HG03469 (cell line): ENCODE measurements around the gene ASPG.

Experiments
- ATAC-seq: cut with Tn5 transposase; IDR thresholded peaks from one replicate; pipeline ENCODE4 v1.9.1; 2021; ENCODE audit warnings: mild to moderate bottlenecking, moderate library complexity, moderate number of reproducible peaks; ENCODE audit not compliant: unreplicated experiment

Gene ASPG

GRCh38 chr14:104115131-104115600 lies 29.7 kb downstream of the ASPG start:
- no peak for ATAC-seq

DNA sequence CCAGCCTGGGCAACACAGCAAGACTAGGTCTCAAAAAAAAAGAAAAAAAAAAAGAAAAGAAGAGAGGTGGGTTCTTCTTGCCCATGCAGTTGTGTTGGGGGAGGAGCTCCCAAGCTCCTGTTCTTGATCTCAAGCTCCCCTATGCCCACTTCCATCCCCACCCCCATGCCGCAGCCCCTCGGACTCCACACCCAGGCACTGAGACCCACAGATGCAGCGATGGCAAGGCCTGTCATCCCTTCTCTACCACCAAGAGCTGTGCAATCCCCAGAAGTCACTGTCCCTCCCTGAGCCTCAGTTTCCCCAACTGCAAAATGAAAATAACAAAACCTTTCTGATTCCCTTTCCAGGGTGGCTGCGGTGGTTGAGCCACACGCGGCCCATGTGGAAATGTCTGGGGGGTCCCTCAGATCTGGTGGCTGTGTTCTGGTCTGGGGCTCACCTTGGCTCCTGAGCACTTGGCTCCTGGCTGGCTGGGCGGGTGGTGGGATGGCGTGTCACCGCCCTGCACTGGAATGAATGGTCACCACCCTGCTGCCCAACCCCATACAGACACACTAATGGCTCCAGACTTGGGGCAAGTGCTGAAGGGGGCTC lies 30.3 kb downstream of the ASPG start:
- no peak for ATAC-seq

DNA sequence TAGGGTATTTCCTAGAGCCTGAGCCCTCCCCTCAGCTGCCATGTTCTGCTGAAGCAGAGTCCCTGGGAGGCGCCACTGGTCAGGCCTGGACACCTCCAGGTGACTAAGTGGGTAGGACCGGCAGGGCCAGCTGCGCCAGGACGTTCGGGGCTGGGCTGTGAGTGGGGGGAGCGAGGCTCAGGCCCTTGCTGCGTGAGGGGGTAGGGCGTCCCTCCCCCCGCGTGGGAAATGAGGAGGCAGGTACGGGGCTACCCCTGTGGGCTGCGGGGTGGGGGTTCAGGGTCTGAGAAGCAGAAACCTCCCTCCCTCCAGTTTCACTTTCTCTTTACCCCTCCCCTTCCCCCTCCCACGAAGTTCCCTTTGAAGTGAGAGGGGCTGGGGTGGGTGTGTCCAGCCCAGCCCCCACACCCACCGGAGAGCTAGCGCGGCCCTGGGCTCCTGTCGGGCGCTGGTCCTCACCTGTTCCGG lies 30.8 kb downstream of the ASPG start:
- ATAC-seq, result no peak

DNA sequence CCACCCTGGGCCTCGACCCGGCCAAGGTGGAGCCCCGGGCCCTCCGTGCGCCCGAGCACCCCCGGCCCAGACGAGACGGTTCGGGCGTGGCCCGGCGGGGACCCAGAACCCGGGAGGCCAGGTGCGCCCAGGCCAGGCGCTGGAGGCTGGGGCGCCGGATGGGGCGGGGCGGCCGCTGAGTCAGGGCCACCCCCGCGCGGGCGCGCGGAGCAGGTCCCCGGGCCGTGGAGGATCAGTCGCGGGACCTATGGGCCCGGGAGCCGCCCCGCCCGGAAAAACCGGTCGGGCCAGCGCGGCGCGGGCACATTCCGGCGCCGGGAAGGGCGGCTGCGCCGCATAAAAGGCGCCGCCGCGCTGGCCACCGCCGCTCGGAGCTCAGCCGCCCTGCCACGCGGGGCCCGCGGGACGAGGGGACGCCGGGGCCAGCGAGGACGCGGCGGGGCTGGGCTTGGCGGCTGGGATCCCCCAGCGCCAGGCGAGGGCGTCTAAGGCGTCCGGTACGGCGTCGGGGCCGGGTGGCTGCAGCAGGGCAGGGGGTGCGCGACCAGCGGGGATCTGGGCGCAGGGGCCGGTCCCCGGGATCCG lies 31.3 kb downstream of the ASPG start:
- ATAC-seq, result no peak

- ATAC-seq, result no peak
Measured at GRCh38 chr14:104117341-104118005, 32.0 kb downstream of the ASPG start.

- no peak for ATAC-seq
Measured at GRCh38 chr14:104118006-104118844, 32.7 kb downstream of the ASPG start.

DNA sequence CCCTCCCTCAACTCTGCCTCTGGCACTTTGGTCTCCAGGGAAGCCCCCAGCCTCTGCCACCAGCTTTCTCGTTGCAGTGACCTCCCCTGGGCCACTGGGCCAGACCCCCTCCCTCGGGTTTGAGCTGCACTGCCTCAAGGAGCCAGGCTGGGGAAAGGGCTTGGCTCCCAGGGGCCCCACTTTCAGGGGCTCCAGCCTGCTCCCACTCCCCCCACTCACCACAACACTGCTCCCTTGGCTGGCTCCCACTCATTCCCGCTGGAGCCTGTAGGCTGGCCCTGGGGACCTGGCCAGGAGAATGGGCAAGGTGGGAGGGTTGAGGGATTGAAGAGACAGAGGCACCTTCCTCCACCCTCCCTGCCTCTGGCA lies 33.6 kb downstream of the ASPG start:
- no peak for ATAC-seq

DNA sequence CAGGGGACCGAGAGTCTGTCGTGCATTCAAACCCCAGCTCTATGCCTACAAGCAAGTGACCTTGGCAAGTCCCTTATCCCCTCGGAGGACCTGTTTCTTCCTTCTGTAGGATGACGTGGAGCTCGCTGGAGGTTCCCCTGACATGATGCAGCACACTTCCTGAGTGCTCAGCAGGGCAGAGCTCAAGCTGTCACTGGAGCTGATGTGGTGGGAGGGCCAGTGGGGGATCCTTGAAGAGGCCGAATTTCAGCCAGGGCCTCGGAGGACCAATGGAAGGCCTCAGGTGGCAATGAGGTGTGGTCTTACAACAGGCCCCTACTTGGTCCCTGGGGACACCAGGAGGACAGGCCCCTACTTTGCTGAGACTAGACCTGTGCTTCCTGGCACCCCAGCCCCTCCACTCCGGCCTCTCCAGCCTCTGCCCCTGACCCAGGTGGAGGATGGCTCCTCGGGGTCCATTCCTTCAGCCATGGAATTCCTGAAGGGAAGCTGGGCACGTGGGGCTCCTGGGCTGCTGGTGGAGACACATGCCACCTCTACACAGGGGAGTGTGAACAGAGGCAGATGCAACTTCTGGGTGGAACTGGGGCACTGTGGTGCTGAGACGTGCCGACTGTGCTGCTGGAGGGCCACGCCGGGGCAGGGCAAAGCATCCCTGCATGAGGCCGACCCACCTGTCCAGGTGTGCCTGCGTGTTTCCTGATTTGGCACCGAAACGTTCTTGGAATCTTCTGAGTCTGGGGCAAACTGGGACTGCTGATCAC lies 34.2 kb downstream of the ASPG start:
- no peak for ATAC-seq

DNA sequence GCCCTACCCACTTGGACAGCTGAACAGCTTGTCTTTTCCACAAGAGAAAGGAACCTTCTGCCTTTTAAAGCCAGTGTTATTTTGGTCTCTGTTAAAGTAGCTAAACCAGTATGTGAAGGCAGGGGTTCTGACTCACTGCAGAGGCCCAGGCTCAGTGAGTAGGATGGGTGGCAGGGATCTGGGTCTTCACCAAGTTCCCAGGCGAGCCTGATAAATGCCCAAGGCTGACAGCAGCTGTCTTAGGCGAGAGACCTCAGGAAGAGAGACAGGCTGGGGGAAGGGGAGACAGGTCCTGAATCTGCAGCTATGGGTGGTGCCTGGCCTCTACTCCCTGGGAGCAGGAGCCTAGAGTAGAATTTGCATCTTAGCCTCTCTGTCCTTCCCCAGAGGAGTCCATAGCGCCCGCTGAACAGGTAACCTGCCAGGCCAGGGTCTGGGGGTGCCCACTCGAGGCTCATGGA lies 34.8 kb downstream of the ASPG start:
- no peak for ATAC-seq

- ATAC-seq, result no peak
Measured at GRCh38 chr14:104121142-104121541, 35.6 kb downstream of the ASPG start.

DNA sequence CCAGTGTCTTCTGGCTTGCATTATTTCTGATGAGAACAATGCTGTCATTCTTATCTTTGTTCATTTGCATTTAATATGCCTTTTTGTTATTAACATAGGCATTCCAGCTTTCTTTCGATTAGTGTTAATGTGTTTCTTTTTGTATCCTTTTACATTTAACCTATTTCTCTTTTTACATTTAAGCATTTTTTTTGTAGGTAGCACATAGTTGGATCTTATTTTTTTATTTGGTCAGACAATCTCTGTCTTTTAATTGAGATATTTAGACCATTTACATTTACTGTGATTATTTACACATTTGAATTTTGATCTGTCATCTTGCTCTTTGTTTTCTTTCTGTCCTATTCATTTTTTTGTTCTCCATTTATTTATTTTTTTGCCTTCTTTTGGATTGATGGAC lies 38.4 kb downstream of the ASPG start:
- no peak for ATAC-seq

DNA sequence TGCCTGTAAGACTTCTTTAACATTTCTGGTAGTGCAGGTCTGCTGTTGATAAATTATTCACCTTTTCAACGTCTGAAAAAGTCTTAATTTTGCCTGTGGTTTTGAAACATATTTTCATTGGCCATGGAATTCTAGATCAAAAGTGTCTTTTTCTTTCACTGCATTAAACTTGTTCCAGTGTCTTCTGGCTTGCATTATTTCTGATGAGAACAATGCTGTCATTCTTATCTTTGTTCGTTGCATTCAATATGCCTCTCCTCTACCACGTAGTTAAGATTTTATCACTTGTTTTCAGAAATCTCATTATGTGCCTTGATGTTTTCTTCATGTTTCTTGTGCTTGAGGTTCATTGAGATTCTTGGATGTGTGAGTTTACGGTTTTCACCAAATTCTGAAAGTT lies 39.5 kb downstream of the ASPG start:
- no peak for ATAC-seq

GRCh38 chr14:104126753-104127152 lies 41.3 kb downstream of the ASPG start:
- ATAC-seq, result no peak

- no peak for ATAC-seq
Measured at GRCh38 chr14:104128981-104129380, 43.5 kb downstream of the ASPG start.

GRCh38 chr14:104129556-104129955 lies 44.1 kb downstream of the ASPG start:
- no peak for ATAC-seq

DNA sequence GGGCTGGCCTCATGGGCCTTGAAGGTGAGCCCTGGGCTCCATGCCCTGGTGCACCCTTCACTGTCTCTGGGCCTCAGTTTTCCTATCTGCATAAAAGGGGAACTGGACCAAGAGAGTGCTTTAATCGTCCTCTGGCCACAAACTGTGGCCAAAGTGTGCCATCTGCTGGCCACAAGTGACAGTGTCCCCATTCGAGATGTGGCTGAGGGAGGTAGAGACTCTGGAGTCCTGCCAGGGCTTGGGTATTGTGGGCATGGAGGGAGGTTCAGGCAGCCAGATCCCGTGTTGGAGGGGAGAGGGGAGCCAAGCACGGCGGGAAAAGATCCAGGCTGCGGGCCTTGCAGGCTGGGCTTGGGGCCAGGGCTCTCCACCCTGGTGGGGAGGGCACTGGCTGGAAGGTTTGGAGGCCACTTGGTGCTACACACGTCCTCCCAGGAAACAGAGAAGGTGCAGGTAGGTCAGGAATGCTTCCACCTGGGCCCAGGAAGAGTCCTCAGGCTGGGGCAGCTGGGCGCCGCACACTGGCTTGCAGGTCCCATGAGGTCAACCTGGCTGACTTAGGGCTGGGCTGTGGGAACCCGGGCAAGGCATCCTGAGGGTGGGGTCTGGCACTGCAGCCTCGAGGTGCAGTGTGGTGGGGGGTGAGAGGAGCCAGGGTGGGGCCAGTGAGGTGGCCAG lies 45.6 kb downstream of the ASPG start:
- no peak for ATAC-seq

GRCh38 chr14:104131968-104132732 lies 46.6 kb downstream of the ASPG start:
- no peak for ATAC-seq

GRCh38 chr14:104132981-104133380 lies 47.5 kb downstream of the ASPG start:
- ATAC-seq, result no peak

GRCh38 chr14:104133496-104133895 lies 48.0 kb downstream of the ASPG start:
- ATAC-seq, result no peak
